Measurements from ENCODE around the gene IKZF1. TPM values are rescaled to one million over a fixed set of nuclear protein-coding genes. Genes with fewer than 3 reads are reported as not detected.

The IKZF1 gene
- total RNA-seq, 6 experiments from 2014 or later: 3.1 to 9.6 (median 5.2) TPM

GRCh38 chr7:50394315-50394714 is 89.8 kb downstream of the IKZF1 start:
- no peaks in the 10 kb centered on the region for H3K9me3 ChIP-seq
- no peaks in the 10 kb centered on the region for H3K36me3 ChIP-seq
- no peak overlapping the region for H3K27ac ChIP-seq
- no peak for TF ChIP-seq POLR2A (IDR thresholded peaks at IDR 0.05)
- TF ChIP-seq, protein P1, sequence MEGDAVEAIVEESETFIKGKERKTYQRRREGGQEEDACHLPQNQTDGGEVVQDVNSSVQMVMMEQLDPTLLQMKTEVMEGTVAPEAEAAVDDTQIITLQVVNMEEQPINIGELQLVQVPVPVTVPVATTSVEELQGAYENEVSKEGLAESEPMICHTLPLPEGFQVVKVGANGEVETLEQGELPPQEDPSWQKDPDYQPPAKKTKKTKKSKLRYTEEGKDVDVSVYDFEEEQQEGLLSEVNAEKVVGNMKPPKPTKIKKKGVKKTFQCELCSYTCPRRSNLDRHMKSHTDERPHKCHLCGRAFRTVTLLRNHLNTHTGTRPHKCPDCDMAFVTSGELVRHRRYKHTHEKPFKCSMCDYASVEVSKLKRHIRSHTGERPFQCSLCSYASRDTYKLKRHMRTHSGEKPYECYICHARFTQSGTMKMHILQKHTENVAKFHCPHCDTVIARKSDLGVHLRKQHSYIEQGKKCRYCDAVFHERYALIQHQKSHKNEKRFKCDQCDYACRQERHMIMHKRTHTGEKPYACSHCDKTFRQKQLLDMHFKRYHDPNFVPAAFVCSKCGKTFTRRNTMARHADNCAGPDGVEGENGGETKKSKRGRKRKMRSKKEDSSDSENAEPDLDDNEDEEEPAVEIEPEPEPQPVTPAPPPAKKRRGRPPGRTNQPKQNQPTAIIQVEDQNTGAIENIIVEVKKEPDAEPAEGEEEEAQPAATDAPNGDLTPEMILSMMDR (IDR thresholded peaks at IDR 0.05): no peak
- 100% methylated on average over 1 of the region's 1 CpG for WGBS (ENCODE audit: insufficient coverage, low coverage, low lambda C conversion rate, missing lambda C conversion rate)
- H3K4me1 ChIP-seq: no peaks in the 10 kb centered on the region
- no peaks in the 10 kb centered on the region for H3K27me3 ChIP-seq
- no peak for ATAC-seq
- intact Hi-C loops (cut with DNase I): no loop called here
- no peak overlapping the region for H3K4me3 ChIP-seq
- DNase-seq: no peak

DNA sequence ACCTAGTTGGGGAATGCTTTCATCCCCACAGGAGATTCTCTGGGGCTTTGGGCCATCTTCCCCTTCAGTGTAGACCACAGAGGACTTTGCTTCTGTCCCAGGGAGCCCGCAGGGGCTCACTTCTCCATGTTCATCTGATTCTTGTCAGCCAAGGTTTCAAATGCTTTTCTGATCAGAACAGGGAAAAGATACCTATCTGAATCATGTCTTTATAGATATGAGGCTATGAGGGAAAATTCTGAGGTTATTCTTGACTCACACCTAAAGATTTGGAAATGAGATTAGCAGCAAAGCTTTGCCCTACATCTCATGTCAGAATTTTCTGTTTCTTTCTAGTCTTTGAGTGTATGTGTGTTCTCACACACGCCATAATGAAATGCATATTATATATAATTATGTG is 92.3 kb downstream of the IKZF1 start:
- H3K4me3 ChIP-seq: no peak overlapping the region
- WGBS (ENCODE audit: insufficient coverage, low coverage, low lambda C conversion rate, missing lambda C conversion rate): 38% methylated on average over 2 of the region's 2 CpGs
- intact Hi-C loops (cut with DNase I): no loop called here
- no peaks in the 10 kb centered on the region for H3K9me3 ChIP-seq
- no peak overlapping the region for H3K27ac ChIP-seq
- no peaks in the 10 kb centered on the region for H3K36me3 ChIP-seq
- TF ChIP-seq, protein P1 (IDR thresholded peaks at IDR 0.05): no peak
- no peak for TF ChIP-seq POLR2A (IDR thresholded peaks at IDR 0.05)
- ATAC-seq (no peak), DNase-seq (no peak)
- no peaks in the 10 kb centered on the region for H3K27me3 ChIP-seq
- H3K4me1 ChIP-seq: no peaks in the 10 kb centered on the region

GRCh38 chr7:50397320-50397970 is 92.9 kb downstream of the IKZF1 start:
- DNase-seq (no peak), ATAC-seq (no peak)
- H3K4me1 ChIP-seq: no peaks in the 10 kb centered on the region
- H3K27ac ChIP-seq: no peak overlapping the region
- H3K27me3 ChIP-seq: no peaks in the 10 kb centered on the region
- H3K9me3 ChIP-seq: no peaks in the 10 kb centered on the region
- intact Hi-C loops (cut with DNase I): no loop called here
- no peaks in the 10 kb centered on the region for H3K36me3 ChIP-seq
- no peak overlapping the region for H3K4me3 ChIP-seq
- TF ChIP-seq, protein P1 (IDR thresholded peaks at IDR 0.05): no peak
- no peak for TF ChIP-seq POLR2A (IDR thresholded peaks at IDR 0.05)
- WGBS (ENCODE audit: insufficient coverage, low coverage, low lambda C conversion rate, missing lambda C conversion rate): 47% methylated on average over 2 of the region's 2 CpGs

GRCh38 chr7:50397971-50398324 is 93.4 kb downstream of the IKZF1 start:
- Histone ChIP-seq H3K9me3 (no peaks in the 10 kb centered on the region), H3K4me3 (no peak overlapping the region), H3K4me1 (no peaks in the 10 kb centered on the region), H3K27me3 (no peaks in the 10 kb centered on the region), H3K27ac (no peak overlapping the region), H3K36me3 (no peaks in the 10 kb centered on the region)
- 67% methylated on average over 1 of the region's 1 CpG for WGBS (ENCODE audit: insufficient coverage, low coverage, low lambda C conversion rate, missing lambda C conversion rate)
- DNase-seq (no peak), ATAC-seq (no peak)
- intact Hi-C loops (cut with DNase I): no loop called here
- no peak for TF ChIP-seq POLR2A (IDR thresholded peaks at IDR 0.05)
- TF ChIP-seq, protein P1 (IDR thresholded peaks at IDR 0.05): no peak

DNA sequence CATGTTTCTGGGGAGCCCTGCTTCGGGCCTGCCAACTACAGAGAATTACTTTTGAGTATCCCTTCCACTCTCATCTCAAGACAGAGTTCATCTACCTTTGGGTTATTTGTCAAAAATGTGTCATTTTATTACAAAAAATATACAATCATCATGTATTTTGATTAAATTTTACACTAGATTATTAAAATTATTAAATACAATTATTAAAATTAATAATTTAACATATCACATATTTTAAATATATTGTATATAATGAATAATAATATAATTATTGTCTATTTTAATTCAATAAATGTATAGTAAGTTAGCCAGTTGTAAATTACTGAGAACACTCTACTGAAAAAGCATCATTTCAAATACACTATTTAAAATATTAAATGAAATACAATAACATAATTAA is 94.7 kb downstream of the IKZF1 start:
- ATAC-seq (no peak), DNase-seq (no peak)
- Histone ChIP-seq H3K36me3 (no peaks in the 10 kb centered on the region), H3K4me3 (no peak overlapping the region), H3K27me3 (no peaks in the 10 kb centered on the region), H3K27ac (no peak overlapping the region), H3K4me1 (no peaks in the 10 kb centered on the region), H3K9me3 (no peaks in the 10 kb centered on the region)
- WGBS (ENCODE audit: insufficient coverage, low coverage, low lambda C conversion rate, missing lambda C conversion rate): 72% methylated on average over 1 of the region's 1 CpG
- intact Hi-C loops (cut with DNase I): no loop called here
- no peak for TF ChIP-seq POLR2A (IDR thresholded peaks at IDR 0.05)
- TF ChIP-seq, protein P1 (IDR thresholded peaks at IDR 0.05): no peak

Data from right lobe of liver (tissue), 6 donors.